MM.1S (cell line): ENCODE results near the gene PRKCA.

Experiments used
- EZH2 ChIP-seq: fragments of 300-600 bp; sonication (generic); optimal IDR thresholded peaks from 2 replicates; pipeline ENCODE3; 2017; ENCODE audit warnings: low read depth, mild to moderate bottlenecking, antibody characterized with exemption, low read length, mixed read lengths
- EZH2phosphoT487 ChIP-seq: fragments of 300-600 bp; sonication (generic); IDR thresholded peaks from 2 replicates; pipeline ENCODE4 v1.6.1; 2018; ENCODE audit warnings: antibody characterized with exemption, low read length
- TF ChIP-seq, protein P1 (sequence below): fragments of 300-600 bp; sonication (generic); IDR thresholded peaks from 2 replicates; pipeline ENCODE4 v1.5.1; 2016; ENCODE audit warnings: antibody characterized with exemption, low read length, mixed read lengths

DNA sequence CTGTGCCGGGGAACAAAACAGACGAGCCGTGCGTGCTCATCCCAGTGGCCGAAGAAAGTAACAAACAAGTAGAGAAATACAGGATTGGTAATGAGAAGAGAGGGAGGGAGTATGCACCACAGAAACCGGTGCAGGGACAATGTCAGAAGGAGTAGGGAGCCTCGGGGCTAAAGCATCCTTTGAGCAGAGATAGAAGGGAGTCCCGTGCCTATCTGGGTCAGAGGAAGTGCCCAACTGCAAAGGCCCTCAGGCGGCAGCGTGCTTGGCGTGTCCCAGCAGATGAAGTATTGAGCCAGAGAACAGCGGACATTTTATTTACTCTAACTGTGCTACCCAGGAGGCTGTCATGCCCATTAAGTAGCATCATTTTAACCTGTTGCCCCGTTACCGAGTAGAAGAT, 417.6 kb downstream of the PRKCA start:
- TF ChIP-seq, protein P1, sequence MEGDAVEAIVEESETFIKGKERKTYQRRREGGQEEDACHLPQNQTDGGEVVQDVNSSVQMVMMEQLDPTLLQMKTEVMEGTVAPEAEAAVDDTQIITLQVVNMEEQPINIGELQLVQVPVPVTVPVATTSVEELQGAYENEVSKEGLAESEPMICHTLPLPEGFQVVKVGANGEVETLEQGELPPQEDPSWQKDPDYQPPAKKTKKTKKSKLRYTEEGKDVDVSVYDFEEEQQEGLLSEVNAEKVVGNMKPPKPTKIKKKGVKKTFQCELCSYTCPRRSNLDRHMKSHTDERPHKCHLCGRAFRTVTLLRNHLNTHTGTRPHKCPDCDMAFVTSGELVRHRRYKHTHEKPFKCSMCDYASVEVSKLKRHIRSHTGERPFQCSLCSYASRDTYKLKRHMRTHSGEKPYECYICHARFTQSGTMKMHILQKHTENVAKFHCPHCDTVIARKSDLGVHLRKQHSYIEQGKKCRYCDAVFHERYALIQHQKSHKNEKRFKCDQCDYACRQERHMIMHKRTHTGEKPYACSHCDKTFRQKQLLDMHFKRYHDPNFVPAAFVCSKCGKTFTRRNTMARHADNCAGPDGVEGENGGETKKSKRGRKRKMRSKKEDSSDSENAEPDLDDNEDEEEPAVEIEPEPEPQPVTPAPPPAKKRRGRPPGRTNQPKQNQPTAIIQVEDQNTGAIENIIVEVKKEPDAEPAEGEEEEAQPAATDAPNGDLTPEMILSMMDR, result no peak
- TF ChIP-seq EZH2 (no peak), EZH2phosphoT487 (no peak)
